Measurements from ENCODE around the gene MARS1.

MARS1 gene

GRCh38 chr12:57467915-57468314 is 20.0 kb upstream of the MARS1 start:
- Histone ChIP-seq H3K36me3 (ENCODE audit: control insufficient read depth in 2 of 2, insufficient read depth in 1 of 2, low read length in 2 of 2) (no peaks in the 10 kb centered on the region), H3K4me1 (ENCODE audit: control insufficient read depth, insufficient read depth, low read length) (no peaks in the 10 kb centered on the region), H3K9me3 (ENCODE audit: control insufficient read depth, insufficient read depth, low read depth, low read length) (no peaks in the 10 kb centered on the region), H3K27ac (ENCODE audit: extremely low read depth, low read depth, low read length) (no peak overlapping the region), H3K4me3 (ENCODE audit: low read depth, low read length) (no peak overlapping the region)
- ChIA-PET POLR2A (no interaction called here), CTCF (interaction anchor here (0.9 to 1.2 kb wide), 2 partner anchors 9 to 13 kb away, joined by 3 to 5 read pairs; partner anchors contain the start of gene INHBE)
- no peak for TF ChIP-seq ZNF488 (tag by site-specific recombination; IDR thresholded peaks at IDR 0.05)
- TF ChIP-seq ZNF561 (tag by site-specific recombination; IDR thresholded peaks at IDR 0.05; ENCODE audit: borderline replicate concordance) = no peak
- TF ChIP-seq ZFHX2 (tag by site-specific recombination; conservative IDR thresholded peaks at IDR 0.05) = no peak
- no peak for TF ChIP-seq GLIS2 (tag by site-specific recombination; IDR thresholded peaks at IDR 0.05)
- peak; percentile 44; the same call in 1 of the 2 replicates for TF ChIP-seq ZIC2 (tag by site-specific recombination; IDR thresholded peaks at IDR 0.05)

GRCh38 chr12:57469296-57470164 is 18.3 kb upstream of the MARS1 start:
- H3K36me3 ChIP-seq (ENCODE audit: control insufficient read depth in 2 of 2, insufficient read depth in 1 of 2, low read length in 2 of 2) = no peaks in the 10 kb centered on the region
- H3K4me3 ChIP-seq (ENCODE audit: low read depth, low read length) = no peak overlapping the region
- TF ChIP-seq ZSCAN23 (tag by site-specific recombination; IDR thresholded peaks at IDR 0.05) = no peak
- peak; percentile 30 for TF ChIP-seq ZNF335 (tag by site-specific recombination; conservative IDR thresholded peaks at IDR 0.05)
- no peak overlapping the region for H3K27ac ChIP-seq (ENCODE audit: extremely low read depth, low read depth, low read length)
- no peaks in the 10 kb centered on the region for H3K9me3 ChIP-seq (ENCODE audit: control insufficient read depth, insufficient read depth, low read depth, low read length)
- ChIA-PET CTCF (interaction anchor here (0.7 to 1.3 kb wide), 5 partner anchors 11 to 140 kb away, joined by 3 to 9 read pairs (median 5); partner anchors contain the start of gene GLI1), POLR2A (no interaction called here)
- no peaks in the 10 kb centered on the region for H3K4me1 ChIP-seq (ENCODE audit: control insufficient read depth, insufficient read depth, low read length)

GRCh38 chr12:57470286-57470969 is 17.4 kb upstream of the MARS1 start:
- H3K4me1 ChIP-seq (ENCODE audit: control insufficient read depth, insufficient read depth, low read length) = no peaks in the 10 kb centered on the region
- H3K36me3 ChIP-seq (ENCODE audit: control insufficient read depth in 2 of 2, insufficient read depth in 1 of 2, low read length in 2 of 2) = no peaks in the 10 kb centered on the region
- TF ChIP-seq PRDM10 (tag by site-specific recombination; IDR thresholded peaks at IDR 0.05) (0 out of 2 replicates have a peak, but pooled peaks have one; percentile 15), KLF17 (tag by site-specific recombination; IDR thresholded peaks at IDR 0.05) (no peak)
- H3K27ac ChIP-seq (ENCODE audit: extremely low read depth, low read depth, low read length) = no peak overlapping the region
- CTCF ChIA-PET = interaction anchor here (1.2 kb wide), 2 partner anchors 12 to 139 kb away, joined by 3 to 6 read pairs; partner anchors contain the start of gene GLI1
- H3K4me3 ChIP-seq (ENCODE audit: low read depth, low read length) = no peak overlapping the region
- POLR2A ChIA-PET = no interaction called here
- no peaks in the 10 kb centered on the region for H3K9me3 ChIP-seq (ENCODE audit: control insufficient read depth, insufficient read depth, low read depth, low read length)
